HG03432 (cell line): Measurements from ENCODE around the gene COPS3.
A peak's percentile ranks its signal among the peaks of the same experiment; 100 is the strongest.

Experiments used
- ATAC-seq: cut with Tn5 transposase; IDR thresholded peaks from one replicate; pipeline ENCODE4 v1.9.1; 2021; ENCODE audit warnings: mild to moderate bottlenecking, moderate library complexity; ENCODE audit not compliant: unreplicated experiment

Gene COPS3

DNA sequence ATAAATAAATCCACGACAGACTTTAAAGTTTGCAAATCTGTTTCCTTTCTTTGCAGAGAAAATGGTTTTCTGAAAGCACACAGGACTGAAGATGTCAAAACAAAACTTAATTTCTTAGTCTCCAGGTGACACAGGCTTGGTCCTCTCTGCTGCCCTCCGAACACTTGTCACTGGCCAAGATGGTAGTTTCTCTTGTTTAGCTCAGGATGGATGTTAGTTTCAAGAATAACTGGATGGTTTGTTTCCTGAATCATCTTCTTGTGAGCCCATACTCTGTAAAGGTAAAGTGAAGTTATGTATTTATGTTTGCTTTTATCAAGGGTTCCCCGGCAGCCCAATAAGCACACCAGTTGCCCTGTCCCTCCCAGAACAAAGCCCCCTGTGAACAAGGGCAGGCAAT lies 34.2 kb downstream of the COPS3 start:
- ATAC-seq, result no peak

DNA sequence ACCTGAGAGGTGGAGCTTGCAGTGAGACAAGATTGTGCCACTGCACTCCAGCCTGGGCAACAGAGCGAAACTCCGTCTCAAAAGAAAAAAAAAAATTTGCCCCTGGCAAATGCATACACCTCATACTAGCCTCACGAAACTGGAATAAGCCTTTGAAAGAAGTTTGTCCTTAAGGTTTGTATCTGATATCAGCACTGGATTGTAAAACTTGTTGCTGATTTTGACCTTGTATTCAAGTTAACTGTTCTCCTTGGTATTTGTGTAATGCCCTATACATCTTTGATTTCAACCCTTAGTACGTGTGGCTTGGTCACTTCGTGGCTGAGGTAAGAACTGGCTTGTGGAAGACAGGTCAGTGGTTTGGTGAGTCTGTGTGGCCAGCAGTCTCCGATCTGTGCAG lies 37.9 kb downstream of the COPS3 start:
- no peak for ATAC-seq

DNA sequence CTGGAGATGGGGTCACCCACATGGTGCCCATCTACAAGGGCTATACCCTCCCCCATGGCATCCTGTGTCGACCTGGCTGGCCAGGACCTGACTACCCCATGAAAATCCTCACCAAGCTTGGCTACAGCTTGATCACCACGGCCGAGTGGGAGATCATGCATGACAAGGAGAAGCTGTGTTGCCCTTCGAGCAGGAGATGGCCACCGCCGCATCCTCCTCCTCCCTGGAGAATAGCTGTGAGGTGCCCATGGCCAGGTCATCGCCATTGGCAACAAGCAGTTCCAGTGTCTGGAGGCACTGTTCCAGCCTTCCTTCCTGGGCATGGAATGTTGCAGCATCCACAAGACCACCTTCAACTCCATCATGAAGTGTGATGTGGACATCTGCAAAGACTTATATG lies 38.8 kb downstream of the COPS3 start:
- ATAC-seq, result no peak

DNA sequence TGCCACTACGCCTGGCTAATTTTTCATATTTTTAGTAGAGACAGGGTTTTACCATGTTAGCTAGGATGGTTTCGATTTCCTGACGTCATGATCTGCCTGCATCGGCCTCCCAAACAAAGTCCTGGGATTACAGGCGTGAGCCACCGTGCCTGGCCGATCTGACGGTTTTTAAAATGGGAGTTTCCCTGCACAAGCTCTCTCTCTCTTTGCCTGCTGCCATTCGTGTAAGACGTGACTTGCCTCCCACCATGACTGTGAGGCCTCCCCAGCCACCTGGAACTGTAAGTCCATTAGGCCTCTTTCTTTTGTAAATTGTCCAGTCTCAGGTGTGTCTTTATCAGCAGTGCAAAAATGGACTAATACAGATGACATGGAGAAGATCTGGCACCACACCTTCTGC lies 39.4 kb downstream of the COPS3 start:
- ATAC-seq, result no peak

DNA sequence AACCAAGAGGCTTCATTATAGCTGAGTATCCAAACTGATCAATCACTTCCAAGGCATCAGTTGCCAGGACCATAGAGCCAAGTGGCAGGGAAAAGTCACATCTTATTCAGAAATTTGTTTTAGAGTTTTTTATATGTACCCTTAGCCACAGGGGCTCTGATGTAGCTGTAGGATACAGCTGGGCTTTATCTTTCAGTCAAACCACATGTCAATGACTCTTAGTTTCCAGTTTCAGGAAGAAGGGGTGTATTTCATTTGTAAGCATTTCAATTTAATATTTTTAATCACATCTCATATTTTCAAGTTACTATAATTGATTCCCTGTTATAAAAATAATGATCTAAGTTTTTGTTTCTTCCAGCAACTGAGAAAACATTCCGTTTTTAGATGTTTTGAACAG lies 41.2 kb downstream of the COPS3 start:
- no peak for ATAC-seq

DNA sequence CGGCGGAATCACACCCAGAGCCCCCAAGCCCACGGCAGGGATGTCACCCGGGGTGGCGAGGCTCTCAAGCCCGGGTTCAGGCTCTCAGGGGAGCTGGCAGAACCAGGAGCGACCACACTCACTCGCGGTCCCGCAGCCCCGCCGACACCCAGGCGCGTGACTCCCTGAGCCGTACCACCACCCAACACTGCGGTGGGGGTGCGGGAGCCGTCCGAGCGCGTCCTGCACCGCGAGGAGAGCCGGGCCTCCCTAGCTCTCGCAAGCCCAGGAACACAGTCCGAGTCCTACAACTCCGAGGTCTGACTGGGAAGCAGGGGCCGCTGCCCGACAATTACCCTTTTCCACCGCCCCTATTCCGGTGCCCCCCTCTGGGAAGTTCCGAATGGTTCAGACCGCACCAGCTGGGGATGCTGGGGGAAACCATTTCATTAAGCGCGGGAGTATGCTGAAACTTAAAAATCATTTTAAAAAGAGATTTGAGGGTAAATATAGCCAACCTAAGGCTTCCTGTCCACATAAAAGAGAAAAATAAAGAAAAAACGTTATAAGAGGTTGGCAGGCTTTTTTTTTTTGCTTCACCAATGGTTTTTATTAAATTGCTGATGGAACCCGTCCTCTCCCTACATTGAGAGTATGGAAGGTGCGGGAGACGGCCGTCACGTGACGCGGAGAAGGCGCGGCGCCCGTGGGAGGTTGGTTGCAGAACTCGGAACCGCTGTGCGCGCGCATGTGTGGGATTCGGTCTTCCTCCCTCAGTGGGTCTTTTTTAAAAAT lies 43.8 kb downstream of the COPS3 start, which contains the start of gene FLCN:
Gene FLCN, minus strand, starts transcription at position 143 of the 774 bp plus-strand sequence. CDS start 9,031 bp downstream, outside the sequence.
- peak; percentile 87 for ATAC-seq

DNA sequence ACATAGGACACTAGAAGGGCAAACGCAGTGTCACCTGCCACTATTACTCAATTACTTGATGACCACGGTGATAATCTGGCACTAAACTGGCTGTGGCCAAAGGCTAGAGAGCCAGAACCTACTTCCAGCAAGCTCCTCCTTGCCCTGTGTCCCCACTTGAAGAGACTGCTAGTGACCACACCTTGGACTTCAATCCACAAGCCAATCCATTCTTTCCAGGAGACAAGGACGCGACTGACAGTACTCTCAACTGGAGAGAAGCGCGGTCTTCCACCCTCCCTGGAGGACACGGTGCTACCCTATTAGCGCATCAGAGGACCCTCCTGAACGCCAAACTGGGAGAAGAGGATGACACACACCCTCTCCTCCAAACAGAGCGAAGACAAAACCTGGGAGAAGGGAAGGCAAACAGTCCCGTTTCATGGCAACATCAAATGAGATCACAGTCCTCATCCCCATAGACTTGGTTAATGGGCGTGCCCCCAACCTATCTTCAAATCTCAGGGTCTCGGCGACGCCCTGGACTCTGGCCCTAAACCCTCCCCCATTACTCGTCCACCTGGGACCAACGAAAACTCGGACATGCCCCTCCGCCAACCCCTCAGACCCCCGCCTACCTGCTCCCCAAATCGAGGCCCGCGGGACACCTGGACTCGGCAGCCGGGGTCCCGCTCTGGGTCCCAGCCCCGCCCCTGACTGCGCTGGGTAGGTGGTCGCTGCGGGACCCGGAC lies 44.6 kb downstream of the COPS3 start:
- ATAC-seq, result peak; percentile 13

DNA sequence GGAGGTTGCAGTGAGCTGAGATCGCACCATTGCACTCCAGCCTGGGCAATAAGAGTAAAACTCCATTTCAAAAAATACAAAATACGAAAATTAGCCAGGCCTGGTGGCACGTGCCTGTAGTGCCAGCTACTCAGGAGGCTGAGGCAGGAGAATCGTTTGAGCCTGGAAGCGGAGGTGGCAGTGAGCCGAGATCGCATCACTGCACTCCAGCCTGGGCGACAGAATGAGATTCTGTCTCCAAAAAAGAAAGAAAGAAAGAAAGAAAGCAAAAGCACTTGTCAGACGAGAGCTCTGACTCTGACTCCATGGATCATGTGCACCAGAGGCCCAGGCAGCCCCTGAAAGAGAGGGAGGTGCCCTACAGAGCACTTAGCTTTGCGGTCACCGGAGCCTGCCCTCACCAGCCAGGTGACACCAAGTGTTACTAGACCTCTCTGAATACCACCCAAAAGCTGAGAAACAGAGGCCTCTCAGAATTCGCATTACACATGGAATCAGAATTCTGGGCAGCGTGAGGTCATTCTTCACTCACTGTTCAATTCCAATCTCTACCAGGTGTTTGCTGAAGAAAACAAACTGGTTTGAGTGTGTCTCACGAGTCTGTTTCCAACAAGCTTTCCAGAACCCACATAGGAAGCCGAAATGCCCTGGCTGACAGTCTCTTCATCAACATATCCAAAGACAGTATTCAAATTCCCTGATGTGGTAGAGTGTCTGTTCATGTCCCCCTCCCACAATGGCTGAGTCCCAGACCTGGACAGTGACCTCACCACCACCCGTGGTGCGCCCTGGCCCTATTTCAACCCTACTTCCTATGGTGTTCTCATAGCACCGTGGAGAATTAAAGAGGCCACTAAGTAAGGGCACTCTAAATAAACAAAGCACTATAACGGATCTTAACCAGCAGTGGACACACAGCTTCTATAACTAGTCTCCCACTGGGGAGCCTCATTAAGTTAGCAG lies 45.6 kb downstream of the COPS3 start:
- no peak for ATAC-seq

DNA sequence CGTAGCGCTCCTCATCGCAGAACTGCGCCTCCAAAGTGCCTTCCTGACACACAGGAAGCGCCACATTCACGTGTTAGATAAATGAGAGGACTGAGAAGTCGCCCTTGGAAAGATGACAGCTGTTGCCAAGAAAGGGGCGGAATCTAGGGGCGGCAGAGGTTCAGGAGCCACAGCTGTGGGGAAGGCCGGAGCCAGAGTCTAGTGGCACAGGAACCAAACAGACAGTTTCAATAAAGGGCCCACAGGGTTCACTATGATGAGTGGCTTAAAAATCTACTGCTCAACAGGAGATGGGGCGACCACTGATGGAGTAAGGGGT lies 48.8 kb downstream of the COPS3 start:
- no peak for ATAC-seq

DNA sequence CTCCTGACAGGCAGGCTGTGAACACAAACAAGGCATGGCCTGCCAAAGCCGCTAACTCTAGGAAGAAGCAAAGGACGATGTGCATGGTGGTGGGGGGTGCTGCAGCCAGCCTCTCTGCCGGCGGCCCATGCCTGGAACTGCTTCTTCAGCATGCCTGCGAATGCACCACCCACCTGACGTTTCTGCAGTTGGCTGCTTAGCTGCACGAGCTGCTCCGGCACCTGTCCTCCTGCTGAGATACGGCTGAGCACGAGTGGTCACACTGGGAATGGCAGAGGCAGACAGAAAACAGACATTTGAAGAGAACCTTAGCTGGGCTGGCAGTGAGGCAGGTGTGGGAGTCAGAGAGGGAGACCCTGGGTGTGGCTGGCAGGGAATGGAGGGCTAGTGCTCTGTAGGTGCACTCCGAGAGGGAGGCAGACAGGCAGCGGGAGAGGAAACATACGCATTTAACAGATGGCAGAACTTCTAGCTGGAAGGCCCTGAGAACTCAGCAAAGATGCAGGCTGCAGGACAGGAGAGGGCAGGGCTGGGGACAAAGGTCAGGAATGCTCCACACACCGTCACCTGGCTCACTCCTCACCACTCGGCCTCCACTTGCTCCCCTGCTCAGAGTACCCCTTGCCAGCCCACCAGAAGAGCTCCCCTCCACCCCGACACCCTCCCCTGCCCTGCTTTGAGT lies 49.3 kb downstream of the COPS3 start:
- ATAC-seq, result no peak

DNA sequence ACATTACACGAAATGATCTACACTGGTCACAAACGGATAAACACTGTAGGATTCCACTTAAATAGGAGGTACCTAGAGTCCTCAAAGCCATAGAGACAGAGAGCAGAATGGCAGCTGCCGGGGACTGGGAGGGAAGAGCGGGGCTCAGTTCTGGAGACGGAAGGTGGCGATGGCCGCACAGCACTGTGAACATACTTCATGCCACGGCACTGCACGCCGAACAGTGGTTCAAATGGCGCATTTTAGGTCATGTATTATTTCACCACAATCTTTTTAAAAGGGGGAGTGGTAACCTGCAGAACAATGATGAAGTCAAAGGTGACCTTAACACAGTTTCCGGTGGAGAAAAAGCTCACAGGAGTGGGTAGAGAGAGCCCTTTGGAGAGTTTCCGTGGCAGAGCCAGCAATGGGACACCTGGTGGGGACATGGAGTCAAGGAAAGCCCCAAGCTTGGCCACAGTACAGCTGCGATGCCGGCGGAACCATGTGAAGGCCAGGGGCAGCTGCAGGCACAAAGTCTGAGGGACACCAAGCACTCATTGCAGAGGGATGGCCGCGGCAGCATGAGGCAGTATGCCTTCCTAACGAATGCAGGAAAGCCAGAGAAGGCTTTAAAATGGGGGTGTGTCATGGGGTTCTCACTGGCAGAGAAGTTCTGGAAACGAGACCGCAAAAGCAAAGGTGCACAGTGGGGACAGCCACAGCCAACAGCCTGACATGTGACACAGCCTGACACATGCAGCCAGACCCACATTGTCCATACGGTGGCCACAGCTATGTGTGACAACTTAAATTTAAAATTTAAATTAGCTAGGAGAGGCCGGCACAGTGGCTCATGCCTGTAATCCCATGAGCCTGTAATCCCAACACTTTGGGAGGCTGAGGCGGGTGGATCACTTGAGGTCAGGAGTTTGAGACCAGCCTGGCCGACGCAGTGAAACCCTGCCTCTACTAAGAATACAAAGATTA lies 51.3 kb downstream of the COPS3 start:
- no peak for ATAC-seq

DNA sequence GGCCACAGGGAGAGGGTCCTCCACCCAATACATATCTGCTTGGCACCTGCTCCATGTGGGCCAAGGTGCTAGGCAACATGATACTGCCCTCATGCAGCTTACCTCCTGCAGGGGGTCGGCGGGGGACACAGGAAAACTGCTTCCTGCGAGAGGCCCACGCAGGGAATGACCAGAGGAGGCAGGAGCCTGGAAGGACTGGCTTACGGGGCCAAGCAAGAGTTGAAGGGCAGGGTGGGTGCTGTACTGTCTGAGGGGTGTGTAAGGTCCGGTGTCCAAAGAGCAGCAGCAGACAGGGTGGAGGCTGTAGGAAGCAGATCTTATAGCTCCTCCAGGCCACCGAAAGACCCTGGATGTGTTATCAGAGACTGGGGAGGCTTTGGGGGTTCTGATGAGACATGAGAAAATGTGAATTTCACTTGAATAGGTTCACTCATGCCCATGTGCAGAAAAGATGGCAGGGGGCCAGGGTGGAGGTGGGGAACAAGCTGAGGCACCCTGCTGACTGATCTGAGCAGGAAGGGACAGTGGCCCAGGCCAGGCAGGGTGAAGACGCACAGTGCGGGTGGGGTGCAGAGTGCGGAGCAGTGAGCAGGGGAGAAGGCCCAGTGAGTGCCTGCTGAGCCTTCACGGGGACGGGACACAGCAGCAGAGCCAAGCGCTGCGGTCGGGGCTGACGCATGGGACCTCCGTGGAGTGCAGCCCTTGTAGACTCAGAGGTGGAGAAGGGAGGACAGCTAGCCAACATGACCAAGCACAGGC lies 52.3 kb downstream of the COPS3 start:
- ATAC-seq, result no peak

DNA sequence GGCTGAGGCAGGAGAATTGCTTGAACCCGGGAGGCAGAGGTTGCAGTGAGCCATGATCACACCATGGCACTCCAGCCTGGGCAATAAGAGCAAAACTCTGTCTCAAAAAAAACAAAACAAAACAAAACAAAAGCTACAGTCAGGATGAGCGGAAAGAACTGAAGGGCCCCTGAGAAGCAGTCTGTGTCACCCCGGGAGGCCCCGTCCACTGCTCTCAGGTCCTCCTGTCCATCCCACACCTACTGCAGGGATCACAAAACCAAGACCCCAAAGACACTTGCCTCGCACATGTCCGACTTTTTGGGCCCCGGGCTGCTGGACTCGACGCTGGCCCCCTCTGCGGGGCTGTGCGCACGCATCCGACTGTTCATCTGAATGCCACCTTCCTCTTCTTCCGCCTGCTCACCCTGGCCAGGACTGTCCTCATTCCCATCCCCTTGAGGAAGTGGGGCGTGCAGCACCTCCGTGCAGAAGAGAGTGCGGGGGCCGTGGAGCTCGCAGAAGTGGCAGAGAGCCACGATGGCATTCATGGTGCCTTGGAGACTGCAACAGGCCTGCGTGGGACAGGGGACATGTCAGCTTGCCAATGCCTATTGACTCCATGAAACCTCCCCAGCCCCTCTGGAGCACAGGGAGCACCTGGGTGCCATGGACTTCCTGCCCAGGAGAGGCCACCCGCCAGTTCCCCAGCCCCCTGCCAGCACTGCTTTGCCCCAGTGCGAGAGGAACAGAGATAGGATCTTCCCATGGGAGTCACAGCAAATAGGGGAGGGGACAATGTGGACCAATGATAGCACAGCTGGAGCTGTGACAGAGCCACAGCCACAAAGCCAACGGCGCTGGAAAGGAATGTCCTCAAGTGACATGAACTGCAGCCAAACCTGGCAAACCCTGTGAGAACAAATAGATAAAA lies 53.2 kb downstream of the COPS3 start:
- ATAC-seq, result no peak

DNA sequence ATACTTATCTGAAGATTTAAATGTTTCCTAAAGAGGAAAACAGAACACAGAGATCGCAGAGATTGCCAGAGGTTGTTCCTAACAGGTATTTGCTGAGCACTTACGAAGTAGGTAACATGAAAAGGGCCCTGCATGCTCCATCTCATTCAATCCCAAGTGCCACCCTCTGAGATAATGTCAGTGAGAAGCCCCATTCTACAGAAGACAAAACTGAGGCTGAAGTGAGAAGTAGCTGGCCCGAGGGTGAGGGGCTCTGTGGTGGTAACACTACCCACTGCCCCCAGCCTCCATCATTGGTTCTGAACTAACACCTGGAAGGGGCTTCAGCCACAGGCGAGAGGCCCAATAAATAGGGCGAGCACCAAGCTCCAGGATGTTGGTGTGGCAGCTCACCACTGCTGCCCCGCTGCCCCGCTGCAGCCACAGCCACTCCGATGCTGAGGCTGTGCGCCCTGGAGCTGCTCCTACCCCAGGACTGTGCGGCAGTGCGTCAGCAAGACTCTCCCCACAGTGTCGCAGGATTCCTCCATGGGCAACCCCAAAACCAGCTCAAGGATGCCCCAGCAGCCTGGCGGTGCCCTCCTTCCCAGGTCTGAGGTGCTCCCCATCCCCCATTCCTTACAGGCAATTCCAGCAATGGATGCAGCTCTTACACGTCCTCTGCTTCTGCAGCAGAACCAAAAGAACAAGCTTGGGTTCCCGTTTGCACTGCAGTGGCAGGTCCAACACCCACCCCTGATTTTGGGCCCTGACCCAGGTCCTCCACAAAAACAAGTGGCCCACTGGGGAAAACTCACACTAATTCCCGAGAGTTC lies 54.4 kb downstream of the COPS3 start:
- no peak for ATAC-seq

DNA sequence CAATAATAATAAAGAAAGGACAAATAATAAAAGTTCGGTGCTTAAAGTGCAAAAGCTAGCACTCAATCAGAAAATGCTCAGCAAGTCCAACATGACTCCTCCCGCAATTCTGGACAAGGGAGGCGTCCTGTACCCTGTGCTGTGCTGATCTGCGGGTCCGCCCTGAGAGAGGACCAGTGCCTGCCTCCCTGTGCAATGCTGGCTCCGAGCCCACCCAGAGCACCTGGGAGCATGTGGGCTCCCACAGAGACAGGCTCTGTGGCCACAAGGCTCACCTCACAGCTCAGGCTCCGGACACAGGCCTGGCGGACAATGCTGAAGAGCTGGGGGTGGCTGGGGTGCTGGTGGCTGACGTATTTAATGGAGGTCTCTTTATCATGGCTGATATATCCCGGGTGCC lies 55.1 kb downstream of the COPS3 start:
- ATAC-seq, result no peak

DNA sequence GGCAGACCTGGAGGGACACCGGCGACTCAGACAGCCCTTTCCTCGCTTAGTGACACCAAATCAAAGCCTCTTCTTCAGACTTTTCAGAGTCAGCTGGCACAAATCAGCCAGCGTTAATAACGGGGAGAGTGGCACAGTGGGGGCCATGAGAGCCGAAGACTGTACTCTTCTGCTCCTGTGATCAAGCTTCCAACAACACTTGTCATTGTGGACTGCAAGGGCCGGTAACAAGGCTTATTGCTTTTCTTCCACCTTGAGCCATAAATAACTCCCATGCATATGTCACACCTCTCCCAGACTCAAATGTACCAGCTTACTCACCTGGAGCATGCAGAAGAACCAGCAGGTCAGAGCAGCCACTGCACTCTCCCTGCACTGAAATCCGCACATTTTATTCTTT lies 56.9 kb downstream of the COPS3 start:
- no peak for ATAC-seq

DNA sequence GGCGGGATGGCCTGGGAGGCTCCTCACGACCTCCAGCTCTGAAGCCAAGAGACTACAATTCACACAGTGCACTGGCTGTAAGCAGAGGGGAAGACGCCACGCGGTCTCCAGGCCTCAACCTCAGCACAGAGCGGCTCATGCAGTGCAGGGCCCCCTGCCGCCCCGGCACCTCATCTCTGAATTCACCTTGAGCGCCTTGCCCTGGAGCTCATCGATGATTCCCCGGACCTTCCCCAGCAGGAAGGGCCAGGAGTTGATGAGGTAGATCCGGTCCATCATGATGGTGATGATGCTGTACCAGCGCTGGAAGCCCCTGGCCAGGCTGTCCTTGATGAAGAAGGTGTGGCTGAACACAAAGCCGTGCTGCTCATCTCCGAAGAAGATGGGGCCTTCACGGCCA lies 57.3 kb downstream of the COPS3 start:
- no peak for ATAC-seq
